Fibroblast of the aortic adventitia (primary cell): ENCODE results near the gene FGFRL1. TPM values are rescaled to one million over a fixed set of nuclear protein-coding genes. Genes with fewer than 3 reads are reported as not detected.

Source experiments
- DNase-seq: peaks from one replicate; pipeline ENCODE4 v3.0.0-alpha.2; 2010; ENCODE audit warnings: low read depth
- H3K4me3 ChIP-seq: 2 replicates; pipeline ENCODE4 v1.5.1; 2011; ENCODE audit warnings: low read depth, mild to moderate bottlenecking, control low read depth, low read length, moderate library complexity
- total RNA-seq: library from RNA; depleted of rRNA; stranded (reverse); fragments of >200 nt; gene quantifications from 2 replicates; pipeline ENCODE4 v1.2.3, GENCODE V29; 2012; ENCODE audit warnings: low replicate concordance
- TF ChIP-seq, protein P1 (sequence below): IDR thresholded peaks from 2 replicates; pipeline ENCODE4 v1.5.1; 2011; ENCODE audit warnings: mild to moderate bottlenecking, low read length, control low read depth, inconsistent platforms; ENCODE audit not compliant: insufficient read depth

FGFRL1 gene
- total RNA-seq, 1 donor = 27.4 TPM

DNA sequence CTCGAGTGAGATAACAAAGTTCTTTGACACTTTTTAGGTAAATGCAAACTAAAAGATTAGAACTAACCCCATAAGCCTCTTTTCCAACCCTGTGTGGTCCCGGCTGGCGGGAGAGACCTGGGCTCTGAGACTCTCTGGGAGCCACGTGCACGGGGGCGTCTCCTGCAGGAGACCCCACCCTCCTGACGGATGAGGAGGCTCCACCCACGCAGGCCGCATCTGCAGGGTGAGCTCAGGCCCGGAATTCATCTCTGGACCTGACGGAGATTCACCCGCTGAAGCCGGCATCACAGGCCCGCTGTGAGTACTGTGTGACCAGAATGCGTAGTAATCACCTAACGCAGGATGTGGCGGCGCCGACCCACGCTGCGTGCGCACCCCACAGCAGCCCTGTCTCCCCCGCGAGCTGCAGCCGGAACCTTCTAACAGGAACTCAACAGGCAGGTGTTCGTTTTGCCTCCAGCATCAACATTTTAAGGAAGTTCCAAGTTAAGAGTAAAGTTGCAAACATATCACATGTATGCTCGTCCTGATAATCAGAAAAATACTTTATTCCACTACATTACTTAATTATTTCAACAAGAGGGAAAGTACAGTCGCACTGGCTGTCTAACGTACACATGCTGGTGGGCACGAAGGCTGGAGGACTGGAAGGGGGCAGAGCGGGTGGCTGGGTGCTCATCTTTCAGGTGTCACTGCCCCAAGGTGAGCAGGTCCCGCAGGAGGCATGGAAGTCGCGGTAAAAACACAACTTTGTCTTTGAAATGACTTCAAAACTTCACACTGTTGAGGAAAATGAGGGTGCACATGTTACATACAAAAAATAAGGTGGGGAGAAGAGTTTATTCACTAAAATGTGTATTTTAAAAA, 44.5 kb downstream of the FGFRL1 start:
- peak; percentile 12 for DNase-seq
- TF ChIP-seq, protein P1, sequence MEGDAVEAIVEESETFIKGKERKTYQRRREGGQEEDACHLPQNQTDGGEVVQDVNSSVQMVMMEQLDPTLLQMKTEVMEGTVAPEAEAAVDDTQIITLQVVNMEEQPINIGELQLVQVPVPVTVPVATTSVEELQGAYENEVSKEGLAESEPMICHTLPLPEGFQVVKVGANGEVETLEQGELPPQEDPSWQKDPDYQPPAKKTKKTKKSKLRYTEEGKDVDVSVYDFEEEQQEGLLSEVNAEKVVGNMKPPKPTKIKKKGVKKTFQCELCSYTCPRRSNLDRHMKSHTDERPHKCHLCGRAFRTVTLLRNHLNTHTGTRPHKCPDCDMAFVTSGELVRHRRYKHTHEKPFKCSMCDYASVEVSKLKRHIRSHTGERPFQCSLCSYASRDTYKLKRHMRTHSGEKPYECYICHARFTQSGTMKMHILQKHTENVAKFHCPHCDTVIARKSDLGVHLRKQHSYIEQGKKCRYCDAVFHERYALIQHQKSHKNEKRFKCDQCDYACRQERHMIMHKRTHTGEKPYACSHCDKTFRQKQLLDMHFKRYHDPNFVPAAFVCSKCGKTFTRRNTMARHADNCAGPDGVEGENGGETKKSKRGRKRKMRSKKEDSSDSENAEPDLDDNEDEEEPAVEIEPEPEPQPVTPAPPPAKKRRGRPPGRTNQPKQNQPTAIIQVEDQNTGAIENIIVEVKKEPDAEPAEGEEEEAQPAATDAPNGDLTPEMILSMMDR = no peak
- no peak overlapping the region for H3K4me3 ChIP-seq

DNA sequence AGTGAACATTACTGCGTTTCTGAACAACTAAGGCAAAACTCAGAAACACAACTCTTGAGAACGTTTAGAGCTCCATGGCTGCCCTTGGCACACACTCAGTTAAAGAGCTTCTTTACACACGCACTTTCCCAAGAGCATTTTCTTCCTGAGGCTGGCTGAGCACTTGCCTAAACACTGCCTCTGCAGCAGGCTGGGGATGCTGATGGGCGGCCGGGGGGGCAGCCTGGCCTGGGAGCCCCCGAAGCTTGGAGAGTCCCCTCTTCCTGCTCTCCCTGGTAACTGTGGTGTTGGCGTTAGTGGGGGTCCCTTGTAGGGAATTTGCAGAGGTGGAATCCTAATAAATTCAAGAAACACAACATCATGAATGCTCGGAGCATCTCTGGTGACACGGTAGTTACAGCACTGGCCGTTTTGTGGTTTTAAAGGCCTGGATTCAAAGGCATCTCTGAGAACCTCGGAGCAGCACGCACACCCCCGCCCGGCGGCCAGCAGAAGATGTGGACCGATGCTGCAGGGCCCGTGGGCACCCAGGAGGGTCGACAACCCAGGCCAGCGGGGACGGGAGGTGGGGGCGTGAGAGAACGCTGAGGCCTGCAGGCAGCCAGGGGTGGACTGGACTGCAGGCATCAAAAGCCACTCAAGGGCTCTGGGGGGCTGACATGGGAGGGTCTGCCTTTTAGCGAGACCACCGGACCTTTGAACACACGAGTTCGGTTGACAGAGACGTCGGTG, 45.4 kb downstream of the FGFRL1 start:
- H3K4me3 ChIP-seq = no peak overlapping the region
- TF ChIP-seq, protein P1 = no peak
- DNase-seq = no peak

DNA sequence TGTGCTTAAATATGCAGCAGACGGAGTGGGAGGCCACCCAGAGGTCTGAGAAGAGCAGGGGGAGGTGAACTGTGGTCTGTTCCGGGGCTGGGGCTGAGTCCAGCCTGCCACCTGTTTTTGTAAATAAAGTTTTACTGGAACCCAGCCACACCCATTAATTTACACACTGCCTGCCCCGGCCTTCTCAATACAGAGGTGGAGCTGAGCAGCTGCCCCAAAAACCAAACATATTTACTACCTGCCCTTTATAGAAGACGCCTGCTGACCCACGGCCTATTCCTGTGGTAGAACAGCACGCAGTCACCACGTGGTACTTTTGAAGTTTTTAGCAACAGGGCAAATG, 45.9 kb downstream of the FGFRL1 start:
- H3K4me3 ChIP-seq = no peak overlapping the region
- TF ChIP-seq, protein P1 = no peak
- no peak for DNase-seq

DNA sequence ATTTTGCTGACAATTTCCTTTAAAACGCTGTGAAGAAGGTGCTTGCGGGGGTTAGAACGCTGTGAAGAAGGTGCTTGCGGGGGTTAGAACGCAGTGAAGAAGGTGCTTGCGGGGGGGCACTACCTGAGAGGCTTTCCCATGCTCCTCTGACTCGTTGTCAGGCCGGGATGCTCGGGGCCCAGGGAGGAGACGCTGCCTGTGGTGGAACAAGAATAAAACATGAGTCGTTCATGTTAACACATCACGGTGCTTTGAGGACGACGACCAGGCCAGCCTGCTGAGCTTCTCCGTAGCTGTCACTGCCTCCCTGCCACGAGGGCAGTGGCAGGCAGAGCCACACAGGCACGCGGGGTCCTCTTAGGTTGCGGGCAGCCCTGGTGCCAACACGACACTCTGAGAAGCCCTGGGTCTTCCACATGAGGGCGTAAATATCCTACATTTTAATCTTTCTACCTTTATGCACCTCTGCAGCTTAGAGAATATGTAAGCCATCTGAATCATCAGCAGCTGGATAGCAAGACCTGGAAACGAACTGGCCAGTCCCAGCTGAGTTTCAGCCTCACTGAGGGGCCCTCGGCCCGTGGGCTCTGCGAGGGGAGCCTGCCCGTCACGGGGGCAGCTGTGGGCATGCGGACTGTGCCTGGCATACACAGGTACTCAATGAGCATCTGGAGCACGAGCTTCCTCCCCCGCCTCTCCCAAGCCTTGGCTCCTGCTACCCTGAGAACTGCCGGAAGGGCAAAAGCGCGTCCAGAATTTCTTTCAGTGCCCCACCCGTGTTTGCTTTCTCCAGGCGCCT, 47.0 kb downstream of the FGFRL1 start:
- no peak overlapping the region for H3K4me3 ChIP-seq
- TF ChIP-seq, protein P1 = no peak
- no peak for DNase-seq

DNA sequence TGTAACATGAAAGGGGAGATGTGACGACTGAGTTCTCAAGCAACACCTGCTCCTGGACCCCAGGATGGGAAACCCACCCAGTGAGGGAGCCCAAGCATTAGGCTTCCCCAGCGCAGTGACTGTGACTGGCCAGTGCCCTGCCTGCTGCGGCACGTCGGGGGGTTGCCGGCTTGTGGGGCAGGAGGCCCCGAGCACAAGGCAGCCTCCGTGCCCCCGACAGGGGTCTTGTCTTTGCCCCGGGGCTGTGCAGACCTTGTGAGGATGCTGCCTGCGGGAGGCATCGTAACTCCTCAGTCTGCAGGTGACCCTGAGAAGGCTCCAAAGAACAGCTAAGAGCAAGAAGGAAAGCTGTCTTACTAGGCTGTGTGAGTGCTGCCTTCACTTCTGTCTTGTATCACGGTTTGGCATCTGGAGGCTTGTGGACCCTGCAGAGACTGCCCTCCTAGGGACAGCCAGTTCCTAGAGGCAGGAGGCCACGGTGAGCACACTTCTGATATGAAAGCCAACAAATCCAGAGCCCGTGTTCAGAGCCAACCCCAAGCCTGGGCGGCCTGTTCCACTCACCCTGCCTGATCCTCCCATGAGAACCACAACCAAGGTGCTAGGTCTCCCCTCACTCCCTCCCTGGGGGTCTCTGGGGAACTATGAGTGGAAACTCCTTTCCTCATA, 47.7 kb downstream of the FGFRL1 start:
- TF ChIP-seq, protein P1 = no peak
- DNase-seq = no peak
- H3K4me3 ChIP-seq = no peak overlapping the region

DNA sequence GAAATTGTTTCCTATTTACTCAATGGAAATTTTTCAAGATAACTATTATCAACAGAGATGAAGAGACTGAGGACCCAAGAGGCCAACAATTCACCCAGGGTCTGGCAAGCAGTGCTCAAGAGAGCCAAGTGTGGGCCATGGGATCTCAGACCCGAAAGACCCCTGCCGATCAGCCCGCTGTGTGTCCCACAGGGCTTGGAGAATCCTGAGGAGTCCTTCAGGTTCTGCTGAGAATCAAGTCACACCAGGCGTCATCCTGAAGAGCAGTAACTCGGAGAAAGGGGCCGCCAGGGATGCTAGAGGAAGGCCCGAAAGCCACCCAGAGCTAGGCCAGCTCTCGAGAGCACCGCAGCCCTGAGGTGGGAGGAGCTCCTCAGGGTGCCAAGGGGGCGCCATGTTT, 48.7 kb downstream of the FGFRL1 start:
- TF ChIP-seq, protein P1 = no peak
- no peak for DNase-seq
- no peak overlapping the region for H3K4me3 ChIP-seq
